GM20000 (cell line): ENCODE data around the gene FZR1.

ENCODE experiments used
- DNase-seq: peaks from one replicate; pipeline ENCODE4 v3.0.0; 2012; ENCODE audit warnings: low spot score
- TF ChIP-seq, protein P1 (sequence below): IDR thresholded peaks from 2 replicates; pipeline ENCODE4 v1.5.1; 2012; ENCODE audit warnings: mild to moderate bottlenecking, control low read depth; ENCODE audit errors: extremely low read depth, missing control alignments

The FZR1 gene

DNA sequence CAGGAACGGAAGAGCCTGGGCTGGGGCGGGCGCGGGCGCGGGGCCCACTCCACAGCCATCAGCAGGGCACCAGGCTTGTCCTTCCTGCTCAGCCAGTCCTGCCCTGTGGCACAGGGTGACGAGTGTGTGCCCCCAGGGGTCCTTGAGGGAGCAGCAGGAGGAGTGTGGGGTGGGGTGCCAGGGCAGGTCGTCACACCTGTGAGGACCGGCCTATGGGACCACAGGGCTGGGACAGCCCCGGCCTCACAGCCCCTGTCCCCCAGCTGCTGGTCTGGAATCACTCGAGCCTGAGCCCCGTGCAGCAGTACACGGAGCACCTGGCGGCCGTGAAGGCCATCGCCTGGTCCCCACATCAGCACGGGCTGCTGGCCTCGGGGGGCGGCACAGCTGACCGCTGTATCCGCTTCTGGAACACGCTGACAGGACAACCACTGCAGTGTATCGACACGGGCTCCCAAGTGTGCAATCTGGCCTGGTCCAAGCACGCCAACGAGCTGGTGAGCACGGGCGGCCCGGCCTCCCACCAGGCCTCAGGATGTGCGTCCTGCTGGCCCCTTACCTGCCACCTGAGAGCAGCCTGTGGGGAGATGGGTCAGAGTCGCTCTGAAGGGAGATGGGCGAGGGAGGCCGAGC lies 26.2 kb downstream of the FZR1 start:
- no peak for DNase-seq
- TF ChIP-seq, protein P1, sequence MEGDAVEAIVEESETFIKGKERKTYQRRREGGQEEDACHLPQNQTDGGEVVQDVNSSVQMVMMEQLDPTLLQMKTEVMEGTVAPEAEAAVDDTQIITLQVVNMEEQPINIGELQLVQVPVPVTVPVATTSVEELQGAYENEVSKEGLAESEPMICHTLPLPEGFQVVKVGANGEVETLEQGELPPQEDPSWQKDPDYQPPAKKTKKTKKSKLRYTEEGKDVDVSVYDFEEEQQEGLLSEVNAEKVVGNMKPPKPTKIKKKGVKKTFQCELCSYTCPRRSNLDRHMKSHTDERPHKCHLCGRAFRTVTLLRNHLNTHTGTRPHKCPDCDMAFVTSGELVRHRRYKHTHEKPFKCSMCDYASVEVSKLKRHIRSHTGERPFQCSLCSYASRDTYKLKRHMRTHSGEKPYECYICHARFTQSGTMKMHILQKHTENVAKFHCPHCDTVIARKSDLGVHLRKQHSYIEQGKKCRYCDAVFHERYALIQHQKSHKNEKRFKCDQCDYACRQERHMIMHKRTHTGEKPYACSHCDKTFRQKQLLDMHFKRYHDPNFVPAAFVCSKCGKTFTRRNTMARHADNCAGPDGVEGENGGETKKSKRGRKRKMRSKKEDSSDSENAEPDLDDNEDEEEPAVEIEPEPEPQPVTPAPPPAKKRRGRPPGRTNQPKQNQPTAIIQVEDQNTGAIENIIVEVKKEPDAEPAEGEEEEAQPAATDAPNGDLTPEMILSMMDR = no peak

DNA sequence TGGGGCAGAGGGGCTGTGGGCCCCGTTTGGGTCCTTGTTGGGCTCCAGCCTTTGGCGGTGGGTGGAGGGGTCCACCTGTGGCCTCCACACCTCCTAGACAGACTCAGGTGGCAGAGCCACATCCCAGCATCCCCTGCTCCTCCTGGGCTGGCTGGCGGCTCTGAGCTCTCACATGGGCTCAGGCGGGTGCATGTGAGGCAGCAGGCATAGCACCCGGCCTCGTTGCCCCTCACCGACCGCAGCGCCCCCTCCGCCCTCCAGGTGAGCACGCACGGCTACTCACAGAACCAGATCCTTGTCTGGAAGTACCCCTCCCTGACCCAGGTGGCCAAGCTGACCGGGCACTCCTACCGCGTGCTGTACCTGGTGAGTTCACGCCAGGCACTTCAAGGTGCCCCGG lies 26.9 kb downstream of the FZR1 start:
- DNase-seq = no peak
- TF ChIP-seq, protein P1 = no peak

- TF ChIP-seq, protein P1 = no peak
- no peak for DNase-seq
Measured at GRCh38 chr19:3533563-3534216, 27.6 kb downstream of the FZR1 start.

- no peak for DNase-seq
Measured at GRCh38 chr19:3534375-3535234, 28.5 kb downstream of the FZR1 start.

DNA sequence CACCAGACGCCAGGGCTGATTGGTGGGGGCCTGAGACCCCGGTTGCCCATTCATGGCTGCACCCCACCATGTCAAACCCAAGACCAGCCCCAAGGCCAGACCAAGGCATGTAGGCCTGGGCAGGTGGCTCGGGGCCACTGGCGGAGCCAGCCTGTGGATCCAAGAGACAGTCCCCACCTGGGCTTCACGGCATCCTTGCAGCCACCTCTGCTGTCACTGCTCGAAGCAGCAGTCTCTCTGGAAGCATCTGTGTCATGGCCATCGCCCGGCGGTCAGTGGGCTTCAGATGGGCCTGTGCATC lies 29.1 kb downstream of the FZR1 start:
- TF ChIP-seq, protein P1 = no peak

More at GRCh38 chr19:3534375-3535234, 28.5 kb downstream of the FZR1 start:
- TF ChIP-seq, protein P1 = no peak

GRCh38 chr19:3535563-3535965 lies 29.5 kb downstream of the FZR1 start:
- DNase-seq = no peak
- TF ChIP-seq, protein P1 = no peak

More for the DNA sequence above, 29.1 kb downstream of the FZR1 start:
- DNase-seq = no peak

DNA sequence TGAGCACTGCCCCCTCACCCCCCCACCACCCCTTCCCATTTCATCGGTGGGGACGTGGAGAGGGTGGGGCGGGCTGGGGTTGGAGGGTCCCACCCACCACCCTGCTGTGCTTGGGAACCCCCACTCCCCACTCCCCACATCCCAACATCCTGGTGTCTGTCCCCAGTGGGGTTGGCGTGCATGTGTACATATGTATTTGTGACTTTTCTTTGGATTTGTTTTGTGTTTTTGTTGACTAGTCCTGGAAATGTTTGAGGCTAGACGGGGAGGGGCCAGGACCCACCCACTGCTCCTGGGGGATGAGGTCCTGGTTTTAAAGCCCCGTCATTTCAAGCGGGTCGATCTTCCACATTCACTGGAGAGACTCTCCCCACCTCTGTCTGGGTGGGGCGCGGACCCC lies 29.9 kb downstream of the FZR1 start:
- no peak for DNase-seq
- TF ChIP-seq, protein P1 = no peak
